GM12878 (cell line): ENCODE measurements around the gene LMF1. TPM values are rescaled to one million over a fixed set of nuclear protein-coding genes. Genes with fewer than 3 reads are reported as not detected.

Source experiments
- ATAC-seq: fragments of 200-7000 bp; cut with Tn5 transposase; 3 replicates; pipeline ENCODE4 v1.9.1; 2020; ENCODE audit warnings: mild to moderate bottlenecking, moderate library complexity
- BruUV-seq: library from RNA; stranded (reverse); fragments of 400-500 nt; replicated peaks from 2 replicates; lab custom pipeline; 2021; lab: Mats Ljungman, UMichigan
- CTCF ChIA-PET: fragments of 300-600 bp; sonication (Branson Sonifier 250); formaldehyde crosslinking; extraction: SDS; loops from one replicate; lab custom pipeline; 2021; ENCODE audit warnings: inconsistent platforms; lab: Yijun Ruan, JAX
- POLR2A ChIA-PET: fragments of 350-600 bp; formaldehyde crosslinking; extraction: SDS; loops from one replicate; lab custom pipeline; 2021; ENCODE audit warnings: inconsistent platforms; lab: Charles Lee
- RAD21 ChIA-PET: fragments of 300-600 bp; sonication (Branson Sonifier 250); formaldehyde crosslinking; loops from one replicate; lab custom pipeline; 2023; ENCODE audit warnings: antibody characterized with exemption; ENCODE audit not compliant: unreplicated experiment; lab: Charles Lee
- SMC1A ChIA-PET: fragments of 300-600 bp; sonication (Branson Sonifier 250); formaldehyde crosslinking; loops from one replicate; lab custom pipeline; 2023; ENCODE audit not compliant: unreplicated experiment, uncharacterized antibody; lab: Charles Lee
- DNase-seq: peaks from one replicate; pipeline ENCODE4 v3.0.0-alpha.2; 2011; ENCODE audit warnings: low read depth, low spot score
- FAIRE-seq: peaks from 3 replicates; lab custom pipeline; 2011; peaks lifted over from hg19 to GRCh38; lab: Jason Lieb, UNC
- H2AFZ ChIP-seq: 2 replicates; pipeline ENCODE4 v1.6.0; 2011; ENCODE audit warnings: low read depth, low read length, control low read depth; ENCODE audit not compliant: control insufficient read depth
- H3K27ac ChIP-seq: 2 replicates; pipeline ENCODE4 v1.5.1; 2011; ENCODE audit warnings: control low read depth; ENCODE audit not compliant: control insufficient read depth, insufficient read depth
- H3K27me3 ChIP-seq, 2 experiments: replicated peaks in 1 of 2; 2 replicates each; pipeline versions ENCODE4 v1.6.0 to v1.6.1; 2011; ENCODE audit warnings: low read length in 1 of 2; ENCODE audit not compliant: control insufficient read depth in 2 of 2, insufficient read depth in 2 of 2
- H3K36me3 ChIP-seq, 2 experiments: 2 replicates each; pipeline ENCODE4 v1.5.1; 2011; ENCODE audit warnings: low read length in 1 of 2; ENCODE audit not compliant: control insufficient read depth in 2 of 2, insufficient read depth in 2 of 2
- H3K4me1 ChIP-seq: 2 replicates; pipeline ENCODE4 v1.6.1; 2011; ENCODE audit warnings: mild to moderate bottlenecking, low read length, moderate library complexity, mixed read lengths; ENCODE audit not compliant: control insufficient read depth, insufficient read depth
- H3K4me2 ChIP-seq: 2 replicates; pipeline ENCODE4 v1.6.0; 2011; ENCODE audit warnings: control low read depth; ENCODE audit not compliant: control insufficient read depth, insufficient read depth
- H3K4me3 ChIP-seq: fragments of 200-600 bp; sonication (generic); 2 replicates; pipeline ENCODE4 v1.5.1; 2016
- H3K79me2 ChIP-seq: 2 replicates; pipeline ENCODE4 v1.6.0; 2011; ENCODE audit warnings: low read length; ENCODE audit not compliant: control insufficient read depth, insufficient read depth
- H3K9ac ChIP-seq: 2 replicates; pipeline ENCODE4 v1.8.0; 2011; ENCODE audit warnings: low read length, control low read depth, mixed read lengths; ENCODE audit not compliant: control insufficient read depth, insufficient read depth
- H3K9me3 ChIP-seq: replicated peaks from 3 replicates; pipeline ENCODE4 v1.5.1; 2011; ENCODE audit warnings: mild to moderate bottlenecking, low read length; ENCODE audit not compliant: control insufficient read depth, insufficient read depth
- H4K20me1 ChIP-seq: 2 replicates; pipeline ENCODE4 v1.6.0; 2011; ENCODE audit not compliant: control insufficient read depth, insufficient read depth
- CEBPB ChIP-seq, 2 experiments: fragments of 150-350 bp in 1 of 2; IDR thresholded peaks; 2 replicates each; pipeline ENCODE4 v1.6.1; 2012 to 2014; ENCODE audit warnings: low read depth in 2 of 2, low read length in 2 of 2, borderline replicate concordance in 1 of 2, inconsistent platforms in 1 of 2
- CHD4 ChIP-seq: fragments of 200-600 bp; sonication (generic); IDR thresholded peaks from 2 replicates; pipeline ENCODE4 v1.6.1; 2016; ENCODE audit warnings: mild to moderate bottlenecking
- HDAC2 ChIP-seq: fragments of 200-600 bp; sonication (generic); IDR thresholded peaks from 2 replicates; pipeline ENCODE4 v1.6.1; 2017
- JUNB ChIP-seq: IDR thresholded peaks from 2 replicates; pipeline ENCODE4 v1.6.1; 2016; ENCODE audit warnings: antibody characterized with exemption, mild to moderate bottlenecking
- NFYB ChIP-seq: IDR thresholded peaks from 2 replicates; pipeline ENCODE4 v1.6.1; 2011; ENCODE audit warnings: low read depth, mild to moderate bottlenecking, low read length, improper control_type of control experiment, moderate library complexity; ENCODE audit not compliant: insufficient read depth
- PAX8 ChIP-seq: fragments of 450-650 bp; IDR thresholded peaks from 2 replicates; pipeline ENCODE4 v1.6.1; 2017; ENCODE audit warnings: mild to moderate bottlenecking, moderate library complexity
- YY1 ChIP-seq: IDR thresholded peaks from 2 replicates; pipeline ENCODE4 v1.6.1; 2011; ENCODE audit warnings: low read depth, mild to moderate bottlenecking, low read length
- ZNF207 ChIP-seq: fragments of 450-650 bp; IDR thresholded peaks from 2 replicates; pipeline ENCODE4 v1.6.1; 2014; ENCODE audit warnings: antibody characterized with exemption, mild to moderate bottlenecking, borderline replicate concordance
- WGBS: methylation state at CpG from one replicate; pipeline ENCODE4 v1.1.6; 2016; ENCODE audit warnings: low lambda C conversion rate; ENCODE audit not compliant: insufficient replicate concordance, insufficient coverage; ENCODE audit errors: missing lambda C conversion rate; 5-methylcytosine and 5-hydroxymethylcytosine counted together
- in situ Hi-C: fragments of 300-500 bp; cut with MboI; formaldehyde crosslinking; loops from 9 replicates; pipeline ENCODE4 v1.14.3; 2018; ENCODE audit warnings: mixed read lengths
- intact Hi-C: fragments of 100-400 bp; cut with micrococcal nuclease; formaldehyde crosslinking; loops from one replicate; pipeline ENCODE4 v1.14.2; 2022; ENCODE audit not compliant: unreplicated experiment
- polyA plus RNA-seq, 11 experiments: library from polyadenylated mRNA; depleted of rRNA in 4 of 11; unstranded in 6 of 11; stranded (reverse) in 5 of 11; fragments of >200 nt; fragmentation: Nextera tagmentation in 4 of 11; fragmentation: Illumina TruSeq in 1 of 11; extraction: Ambion mirVana in 4 of 11; extraction: Trizol in 1 of 11; gene quantifications; 1 replicate in 1 of 11; 2 replicates in 10 of 11; pipeline versions ENCODE4 v1.2.1 to v1.2.3, GENCODE V29; 2011 to 2016; ENCODE audit warnings: inconsistent platforms in 2 of 11, missing spikeins in 2 of 11, low read depth in 1 of 11
- total RNA-seq, 4 experiments: library from RNA; depleted of rRNA in 3 of 4; stranded (reverse); fragments of >200 nt in 3 of 4; fragmentation: Illumina TruSeq in 1 of 4; extraction: Trizol in 1 of 4; gene quantifications; 2 replicates each; pipeline versions ENCODE4 v1.2.1 to v1.2.3, GENCODE V29; 2013 to 2021
- TF ChIP-seq, protein P1 (sequence below): fragments of 450-650 bp; IDR thresholded peaks from 2 replicates; pipeline ENCODE4 v1.6.1; 2018; ENCODE audit warnings: mild to moderate bottlenecking, low read depth, moderate library complexity; ENCODE audit not compliant: partially characterized antibody
- TF ChIP-seq, protein P2 (sequence below): fragments of 450-650 bp; IDR thresholded peaks from 2 replicates; pipeline ENCODE4 v1.6.1; 2014; ENCODE audit warnings: mild to moderate bottlenecking
- TF ChIP-seq, protein P3 (sequence below): fragments of 450-650 bp; IDR thresholded peaks from 2 replicates; pipeline ENCODE4 v1.6.1; 2017; ENCODE audit warnings: mild to moderate bottlenecking, moderate library complexity
- TF ChIP-seq, protein P4 (sequence below): IDR thresholded peaks from 2 replicates; pipeline ENCODE4 v1.6.1; 2012; ENCODE audit warnings: low read depth, low read length, improper control_type of control experiment
- TF ChIP-seq, protein P5 (sequence below): IDR thresholded peaks from 2 replicates; pipeline ENCODE4 v1.6.1; 2012; ENCODE audit warnings: low read depth, low read length, improper control_type of control experiment

The LMF1 gene
- total and polyA plus RNA-seq, 10 of the 15 experiments (the other 5 are each of a cell fraction or from before 2014, with no cell fraction given) = 0.18 to 3.2 (median 1.4) TPM; not detected in 1

DNA sequence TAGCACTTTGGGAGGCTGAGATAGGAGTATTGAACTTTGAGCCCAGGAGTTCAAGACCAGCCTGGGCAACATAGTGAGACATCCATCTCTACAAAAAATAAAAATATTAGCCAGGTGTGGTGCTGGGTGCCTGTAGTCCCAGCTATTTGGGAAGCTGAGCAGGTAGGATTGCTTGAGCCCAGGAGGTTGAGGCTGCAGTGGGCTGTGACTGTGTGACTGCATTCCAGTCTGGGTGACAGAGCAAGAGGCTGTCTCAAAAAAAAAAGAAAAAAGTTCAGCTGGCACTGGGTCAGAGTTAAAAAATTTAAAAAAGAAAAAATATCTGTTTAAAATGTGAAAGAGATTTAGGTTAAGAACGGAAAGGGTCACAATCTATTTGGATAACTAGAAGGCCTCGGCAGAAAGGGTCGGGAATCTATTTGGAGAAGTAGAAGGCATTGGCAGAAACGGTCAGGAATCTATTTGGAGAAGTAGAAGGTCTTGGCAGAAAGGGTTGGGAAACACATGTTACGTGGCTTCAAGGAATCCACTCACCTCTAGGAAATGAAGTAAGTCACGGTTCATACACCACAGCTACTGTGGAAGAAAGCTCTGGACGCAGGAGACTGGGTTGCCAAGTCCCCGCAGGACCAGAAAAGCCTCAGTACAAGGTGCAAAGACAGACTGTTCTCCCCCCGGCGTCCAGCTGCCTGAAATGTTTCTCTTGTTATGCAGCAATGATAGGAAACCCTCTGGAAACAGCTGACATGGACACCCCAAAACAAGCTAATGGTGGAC lies 25.3 kb downstream of the LMF1 start:
- Histone ChIP-seq H3K4me1 (no peaks in the 10 kb centered on the region), H3K4me3 (no peak overlapping the region), H3K79me2 (no peaks in the 10 kb centered on the region), H3K27me3 (no peaks in the 10 kb centered on the region), H2AFZ (no peak overlapping the region), H3K27ac (no peak overlapping the region), H3K4me2 (no peak overlapping the region), H3K9me3 (peaks cover 2% of the 10 kb centered on the region; the same call in 2 of the 3 replicates), H3K36me3 (no peaks in the 10 kb centered on the region), H4K20me1 (no peaks in the 10 kb centered on the region), H3K9ac (no peak overlapping the region)
- BruUV-seq = no TSS peak
- in situ Hi-C loops = no loop called here
- ChIA-PET CTCF (no interaction called here), RAD21 (no interaction called here), SMC1A (no interaction called here), POLR2A (no interaction called here)
- DNase-seq = no peak
- no peak for ATAC-seq
- WGBS = 49% methylated on average over 10 of the region's 10 CpGs
- no peak for FAIRE-seq
- intact Hi-C loops = no loop called here
- TF ChIP-seq, protein P1, sequence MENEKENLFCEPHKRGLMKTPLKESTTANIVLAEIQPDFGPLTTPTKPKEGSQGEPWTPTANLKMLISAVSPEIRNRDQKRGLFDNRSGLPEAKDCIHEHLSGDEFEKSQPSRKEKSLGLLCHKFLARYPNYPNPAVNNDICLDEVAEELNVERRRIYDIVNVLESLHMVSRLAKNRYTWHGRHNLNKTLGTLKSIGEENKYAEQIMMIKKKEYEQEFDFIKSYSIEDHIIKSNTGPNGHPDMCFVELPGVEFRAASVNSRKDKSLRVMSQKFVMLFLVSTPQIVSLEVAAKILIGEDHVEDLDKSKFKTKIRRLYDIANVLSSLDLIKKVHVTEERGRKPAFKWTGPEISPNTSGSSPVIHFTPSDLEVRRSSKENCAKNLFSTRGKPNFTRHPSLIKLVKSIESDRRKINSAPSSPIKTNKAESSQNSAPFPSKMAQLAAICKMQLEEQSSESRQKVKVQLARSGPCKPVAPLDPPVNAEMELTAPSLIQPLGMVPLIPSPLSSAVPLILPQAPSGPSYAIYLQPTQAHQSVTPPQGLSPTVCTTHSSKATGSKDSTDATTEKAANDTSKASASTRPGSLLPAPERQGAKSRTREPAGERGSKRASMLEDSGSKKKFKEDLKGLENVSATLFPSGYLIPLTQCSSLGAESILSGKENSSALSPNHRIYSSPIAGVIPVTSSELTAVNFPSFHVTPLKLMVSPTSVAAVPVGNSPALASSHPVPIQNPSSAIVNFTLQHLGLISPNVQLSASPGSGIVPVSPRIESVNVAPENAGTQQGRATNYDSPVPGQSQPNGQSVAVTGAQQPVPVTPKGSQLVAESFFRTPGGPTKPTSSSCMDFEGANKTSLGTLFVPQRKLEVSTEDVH = no peak
- TF ChIP-seq PAX8 (no peak), YY1 (no peak), CHD4 (no peak), ZNF207 (no peak), JUNB (no peak), HDAC2 (no peak), CEBPB (IDR thresholded peaks at IDR 0.05; ENCODE audit: borderline replicate concordance in 1 of 2, low read depth in 2 of 2, low read length in 2 of 2) (no peak), NFYB (no peak)
- TF ChIP-seq, protein P2, sequence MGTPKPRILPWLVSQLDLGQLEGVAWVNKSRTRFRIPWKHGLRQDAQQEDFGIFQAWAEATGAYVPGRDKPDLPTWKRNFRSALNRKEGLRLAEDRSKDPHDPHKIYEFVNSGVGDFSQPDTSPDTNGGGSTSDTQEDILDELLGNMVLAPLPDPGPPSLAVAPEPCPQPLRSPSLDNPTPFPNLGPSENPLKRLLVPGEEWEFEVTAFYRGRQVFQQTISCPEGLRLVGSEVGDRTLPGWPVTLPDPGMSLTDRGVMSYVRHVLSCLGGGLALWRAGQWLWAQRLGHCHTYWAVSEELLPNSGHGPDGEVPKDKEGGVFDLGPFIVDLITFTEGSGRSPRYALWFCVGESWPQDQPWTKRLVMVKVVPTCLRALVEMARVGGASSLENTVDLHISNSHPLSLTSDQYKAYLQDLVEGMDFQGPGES = no peak
- TF ChIP-seq, protein P3, sequence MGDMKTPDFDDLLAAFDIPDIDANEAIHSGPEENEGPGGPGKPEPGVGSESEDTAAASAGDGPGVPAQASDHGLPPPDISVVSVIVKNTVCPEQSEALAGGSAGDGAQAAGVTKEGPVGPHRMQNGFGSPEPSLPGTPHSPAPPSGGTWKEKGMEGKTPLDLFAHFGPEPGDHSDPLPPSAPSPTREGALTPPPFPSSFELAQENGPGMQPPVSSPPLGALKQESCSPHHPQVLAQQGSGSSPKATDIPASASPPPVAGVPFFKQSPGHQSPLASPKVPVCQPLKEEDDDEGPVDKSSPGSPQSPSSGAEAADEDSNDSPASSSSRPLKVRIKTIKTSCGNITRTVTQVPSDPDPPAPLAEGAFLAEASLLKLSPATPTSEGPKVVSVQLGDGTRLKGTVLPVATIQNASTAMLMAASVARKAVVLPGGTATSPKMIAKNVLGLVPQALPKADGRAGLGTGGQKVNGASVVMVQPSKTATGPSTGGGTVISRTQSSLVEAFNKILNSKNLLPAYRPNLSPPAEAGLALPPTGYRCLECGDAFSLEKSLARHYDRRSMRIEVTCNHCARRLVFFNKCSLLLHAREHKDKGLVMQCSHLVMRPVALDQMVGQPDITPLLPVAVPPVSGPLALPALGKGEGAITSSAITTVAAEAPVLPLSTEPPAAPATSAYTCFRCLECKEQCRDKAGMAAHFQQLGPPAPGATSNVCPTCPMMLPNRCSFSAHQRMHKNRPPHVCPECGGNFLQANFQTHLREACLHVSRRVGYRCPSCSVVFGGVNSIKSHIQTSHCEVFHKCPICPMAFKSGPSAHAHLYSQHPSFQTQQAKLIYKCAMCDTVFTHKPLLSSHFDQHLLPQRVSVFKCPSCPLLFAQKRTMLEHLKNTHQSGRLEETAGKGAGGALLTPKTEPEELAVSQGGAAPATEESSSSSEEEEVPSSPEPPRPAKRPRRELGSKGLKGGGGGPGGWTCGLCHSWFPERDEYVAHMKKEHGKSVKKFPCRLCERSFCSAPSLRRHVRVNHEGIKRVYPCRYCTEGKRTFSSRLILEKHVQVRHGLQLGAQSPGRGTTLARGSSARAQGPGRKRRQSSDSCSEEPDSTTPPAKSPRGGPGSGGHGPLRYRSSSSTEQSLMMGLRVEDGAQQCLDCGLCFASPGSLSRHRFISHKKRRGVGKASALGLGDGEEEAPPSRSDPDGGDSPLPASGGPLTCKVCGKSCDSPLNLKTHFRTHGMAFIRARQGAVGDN = no peak
- TF ChIP-seq, protein P4, sequence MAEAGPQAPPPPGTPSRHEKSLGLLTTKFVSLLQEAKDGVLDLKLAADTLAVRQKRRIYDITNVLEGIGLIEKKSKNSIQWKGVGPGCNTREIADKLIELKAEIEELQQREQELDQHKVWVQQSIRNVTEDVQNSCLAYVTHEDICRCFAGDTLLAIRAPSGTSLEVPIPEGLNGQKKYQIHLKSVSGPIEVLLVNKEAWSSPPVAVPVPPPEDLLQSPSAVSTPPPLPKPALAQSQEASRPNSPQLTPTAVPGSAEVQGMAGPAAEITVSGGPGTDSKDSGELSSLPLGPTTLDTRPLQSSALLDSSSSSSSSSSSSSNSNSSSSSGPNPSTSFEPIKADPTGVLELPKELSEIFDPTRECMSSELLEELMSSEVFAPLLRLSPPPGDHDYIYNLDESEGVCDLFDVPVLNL = no peak
- TF ChIP-seq, protein P5, sequence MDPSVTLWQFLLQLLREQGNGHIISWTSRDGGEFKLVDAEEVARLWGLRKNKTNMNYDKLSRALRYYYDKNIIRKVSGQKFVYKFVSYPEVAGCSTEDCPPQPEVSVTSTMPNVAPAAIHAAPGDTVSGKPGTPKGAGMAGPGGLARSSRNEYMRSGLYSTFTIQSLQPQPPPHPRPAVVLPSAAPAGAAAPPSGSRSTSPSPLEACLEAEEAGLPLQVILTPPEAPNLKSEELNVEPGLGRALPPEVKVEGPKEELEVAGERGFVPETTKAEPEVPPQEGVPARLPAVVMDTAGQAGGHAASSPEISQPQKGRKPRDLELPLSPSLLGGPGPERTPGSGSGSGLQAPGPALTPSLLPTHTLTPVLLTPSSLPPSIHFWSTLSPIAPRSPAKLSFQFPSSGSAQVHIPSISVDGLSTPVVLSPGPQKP = no peak
